HL-60 (cell line): ENCODE data around the gene IL12RB1.

Source experiments
- DNase-seq, 2 experiments: peaks; one replicate each; pipeline ENCODE4 v3.0.0-alpha.2; 2010 to 2020; ENCODE audit warnings: low read depth in 1 of 2, low spot score in 1 of 2
- H3K27ac ChIP-seq: fragments of 250-450 bp; sonication (Bioruptor Pico); replicated peaks from 2 replicates; pipeline ENCODE4 v1.5.1; 2020; ENCODE audit warnings: mild to moderate bottlenecking, moderate library complexity
- H3K27me3 ChIP-seq: fragments of 250-450 bp; sonication (Bioruptor Pico); 2 replicates; pipeline ENCODE4 v1.5.1; 2021; ENCODE audit warnings: mild to moderate bottlenecking, moderate library complexity; ENCODE audit not compliant: insufficient read depth, poor library complexity, severe bottlenecking
- H3K4me3 ChIP-seq: replicated peaks from 2 replicates; pipeline ENCODE4 v1.5.1; 2011; ENCODE audit warnings: mild to moderate bottlenecking, control low read depth, low read length; ENCODE audit not compliant: insufficient read depth
- CTCF ChIP-seq: IDR thresholded peaks from one replicate; pipeline ENCODE4 v1.5.1; 2011; ENCODE audit warnings: low read length, control low read depth, inconsistent platforms; ENCODE audit not compliant: insufficient read depth
- GABPA ChIP-seq: IDR thresholded peaks from 2 replicates; pipeline ENCODE4 v1.6.1; 2012; ENCODE audit warnings: low read depth
- POLR2AphosphoS5 ChIP-seq: IDR thresholded peaks from 2 replicates; pipeline ENCODE4 v1.6.1; 2012; ENCODE audit warnings: low read depth
- REST ChIP-seq: IDR thresholded peaks from 2 replicates; pipeline ENCODE4 v1.6.1; 2012; ENCODE audit warnings: low read depth; ENCODE audit not compliant: insufficient replicate concordance
- SPI1 ChIP-seq: IDR thresholded peaks from 2 replicates; pipeline ENCODE4 v1.6.1; 2012; ENCODE audit warnings: low read depth, mild to moderate bottlenecking, borderline replicate concordance

The IL12RB1 gene

GRCh38 chr19:18027151-18027550 lies 59.6 kb downstream of the IL12RB1 start:
- TF ChIP-seq SPI1, result no peak
- no peak for TF ChIP-seq GABPA
- no peak for TF ChIP-seq CTCF
- no peak for TF ChIP-seq REST
- no peak for TF ChIP-seq POLR2AphosphoS5
- no peak overlapping the region for H3K27ac ChIP-seq
- no peaks in the 10 kb centered on the region for H3K27me3 ChIP-seq
- H3K4me3 ChIP-seq, result no peak overlapping the region
- DNase-seq, result no peak

- Histone ChIP-seq H3K27ac (peak overlapping the region; percentile 91), H3K4me3 (peak overlapping the region; percentile 13; the same call in 1 of the 2 replicates), H3K27me3 (no peaks in the 10 kb centered on the region)
- peak; percentile 75 to 94 for DNase-seq
- TF ChIP-seq CTCF (no peak), REST (peak; percentile 82), SPI1 (peak; percentile 66; the same call in 1 of the 2 replicates), POLR2AphosphoS5 (peak; percentile 97), GABPA (peak; percentile 71)
Measured at GRCh38 chr19:18023622-18024251, 63.0 kb downstream of the IL12RB1 start.

- DNase-seq, result no peak
- Histone ChIP-seq H3K27me3 (no peaks in the 10 kb centered on the region), H3K27ac (peak overlapping the region; percentile 91), H3K4me3 (no peak overlapping the region)
- TF ChIP-seq CTCF, result no peak
- TF ChIP-seq POLR2AphosphoS5, result no peak
- no peak for TF ChIP-seq GABPA
- TF ChIP-seq REST, result no peak
- TF ChIP-seq SPI1, result no peak
Measured at GRCh38 chr19:18021121-18021755, 65.5 kb downstream of the IL12RB1 start.
